Body of pancreas (tissue), 4 donors: ENCODE data around the gene TMC7. TPM values are rescaled to one million over a fixed set of nuclear protein-coding genes. Genes with fewer than 3 reads are reported as not detected.
A peak's percentile ranks its signal among the peaks of the same experiment; 100 is the strongest.

ENCODE experiments used
- ATAC-seq: fragments of 150-250 bp; one replicate; pipeline ENCODE4 v1.9.1; 2016
- DNase-seq, 4 donors: peaks; one replicate each; pipeline ENCODE4 v3.0.0-alpha.2; 2019
- H3K27ac ChIP-seq, 4 donors: fragments of 200-600 bp; sonication (generic); 1 replicate in 3 of 4; 2 replicates in 1 of 4; pipeline versions ENCODE4 v1.5.1 to v1.6.1; 2016 to 2019; ENCODE audit warnings: mild to moderate bottlenecking in 1 of 4, mixed read lengths in 1 of 4, moderate library complexity in 1 of 4
- H3K27me3 ChIP-seq, 2 donors: fragments of 200-600 bp; sonication (generic); one replicate each; pipeline ENCODE4 v1.6.0; 2016; ENCODE audit warnings: mild to moderate bottlenecking in 1 of 2
- H3K36me3 ChIP-seq, 2 donors: fragments of 200-600 bp; sonication (generic); replicated peaks in 1 of 2; 2 replicates each; pipeline ENCODE4 v1.5.1; 2016; ENCODE audit warnings: low read depth in 2 of 2; ENCODE audit not compliant: insufficient read depth in 1 of 2
- H3K4me1 ChIP-seq: fragments of 200-600 bp; sonication (generic); one replicate; pipeline ENCODE4 v1.6.0; 2016
- H3K4me3 ChIP-seq, 2 donors: fragments of 200-600 bp; sonication (generic); 1 replicate in 1 of 2; 2 replicates in 1 of 2; pipeline ENCODE4 v1.5.1; 2016 to 2019
- H3K9me3 ChIP-seq, 3 donors: fragments of 200-600 bp; sonication (generic); 1 replicate in 2 of 3; 2 replicates in 1 of 3; pipeline ENCODE4 v1.5.1; 2016
- CTCF ChIP-seq, 7 experiments: fragments of 450-650 bp in 4 of 7; fragments of 200-600 bp in 3 of 7; sonication (generic) in 3 of 7; IDR thresholded peaks; one replicate each; pipeline ENCODE4 v1.5.1; 2016 to 2019; ENCODE audit warnings: antibody characterized with exemption in 7 of 7
- POLR2A ChIP-seq, 3 donors: fragments of 450-650 bp; IDR thresholded peaks; one replicate each; pipeline ENCODE4 v1.6.1; 2016; ENCODE audit warnings: antibody characterized with exemption in 3 of 3, mild to moderate bottlenecking in 2 of 3
- WGBS, 2 donors: methylation state at CpG; one replicate each; pipeline ENCODE4 v1.1.5; 2017; 5-methylcytosine and 5-hydroxymethylcytosine counted together
- intact Hi-C: fragments of 100-400 bp; cut with DNase I; formaldehyde crosslinking; loops from one replicate; pipeline ENCODE4 v1.15.1; 2023
- total RNA-seq, 2 donors: library from RNA; depleted of rRNA; stranded (reverse); fragments of >200 nt; gene quantifications; one replicate each; pipeline ENCODE4 v1.1.0, GENCODE V29; 2016

The TMC7 gene
- total RNA-seq, 2 donors from 2014 or later = 0.33 to 0.78 TPM

- intact Hi-C loops = loop anchor here (5.0 to 10.0 kb wide), 2 partner anchors 291 to 408 kb away; no protein-coding TSS in a partner anchor
- Histone ChIP-seq H3K27ac (no peak overlapping the region), H3K4me1 (peaks cover 15% of the 10 kb centered on the region), H3K9me3 (no peaks in the 10 kb centered on the region), H3K36me3 (peaks cover 0 to 2% of the 10 kb centered on the region in 2 donors), H3K27me3 (no peaks in the 10 kb centered on the region), H3K4me3 (no peak overlapping the region)
- TF ChIP-seq POLR2A (IDR thresholded peaks at IDR 0.05) (peak in 1 of 3 donors; percentile 27), CTCF (IDR thresholded peaks at IDR 0.05) (peak; percentile 93 to 100 (median 98))
- WGBS, 2 donors = 10 to 40% methylated on average over 13 to 52 of the region's 52 CpGs
- DNase-seq = peak; percentile 82 to 87 (median 84)
- ATAC-seq = peak; percentile 97
These were observed 102.8 kb downstream of the TMC7 start for GRCh38 chr16:19086322-19087199.

GRCh38 chr16:19088341-19088916 is 104.7 kb downstream of the TMC7 start:
- Histone ChIP-seq H3K27ac (no peak overlapping the region), H3K36me3 (no peaks in the 10 kb centered on the region), H3K4me1 (peaks cover 15% of the 10 kb centered on the region), H3K4me3 (no peak overlapping the region), H3K9me3 (no peaks in the 10 kb centered on the region), H3K27me3 (no peaks in the 10 kb centered on the region)
- intact Hi-C loops = loop anchor here (5.0 to 10.0 kb wide), 2 partner anchors 289 to 406 kb away; no protein-coding TSS in a partner anchor
- WGBS, 2 donors = 84 to 86% methylated on average over 5 of the region's 5 CpGs
- ATAC-seq (no peak), DNase-seq (no peak)
- TF ChIP-seq CTCF (IDR thresholded peaks at IDR 0.05) (no peak), POLR2A (IDR thresholded peaks at IDR 0.05) (no peak)

GRCh38 chr16:19089410-19089955 is 105.7 kb downstream of the TMC7 start:
- 80 to 87% methylated on average over 3 of the region's 3 CpGs for WGBS, 2 donors
- H3K27ac ChIP-seq = no peak overlapping the region
- no peak for DNase-seq
- H3K4me3 ChIP-seq = no peak overlapping the region
- H3K36me3 ChIP-seq = no peaks in the 10 kb centered on the region
- no peak for TF ChIP-seq POLR2A (IDR thresholded peaks at IDR 0.05)
- TF ChIP-seq CTCF (IDR thresholded peaks at IDR 0.05) = no peak
- H3K27me3 ChIP-seq = no peaks in the 10 kb centered on the region
- peaks cover 15% of the 10 kb centered on the region for H3K4me1 ChIP-seq
- ATAC-seq = no peak
- no peaks in the 10 kb centered on the region for H3K9me3 ChIP-seq
- intact Hi-C loops = loop anchor here (5.0 to 10.0 kb wide), 2 partner anchors 288 to 405 kb away; no protein-coding TSS in a partner anchor

DNA sequence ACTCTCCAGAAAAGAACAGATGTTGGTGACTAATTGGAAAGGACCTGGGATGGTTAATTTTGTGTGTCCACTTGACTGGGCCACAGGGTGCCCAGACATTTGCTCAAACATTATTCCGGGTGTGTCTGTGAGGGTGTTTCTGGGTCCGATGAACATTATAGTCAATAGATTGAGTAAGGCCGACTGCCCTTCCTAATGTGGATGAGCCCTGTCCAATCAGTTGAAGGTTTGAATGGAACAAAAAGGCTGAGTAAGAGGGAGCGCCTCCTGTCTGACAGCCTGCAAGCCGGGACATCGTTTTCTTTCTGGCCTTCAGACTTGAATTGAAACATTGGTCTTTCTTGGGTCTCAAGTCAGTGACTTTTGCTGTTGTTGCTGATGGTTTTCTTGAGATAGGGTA is 107.2 kb downstream of the TMC7 start:
- H3K36me3 ChIP-seq = no peaks in the 10 kb centered on the region
- TF ChIP-seq CTCF (IDR thresholded peaks at IDR 0.05) (no peak), POLR2A (IDR thresholded peaks at IDR 0.05) (no peak)
- H3K4me1 ChIP-seq = peaks cover 10% of the 10 kb centered on the region
- H3K27me3 ChIP-seq = no peaks in the 10 kb centered on the region
- intact Hi-C loops = no loop called here
- ATAC-seq (no peak), DNase-seq (no peak)
- no peak overlapping the region for H3K4me3 ChIP-seq
- WGBS, 2 donors = 85 to 94% methylated on average over 6 of the region's 6 CpGs
- H3K9me3 ChIP-seq = no peaks in the 10 kb centered on the region
- no peak overlapping the region for H3K27ac ChIP-seq
